ENCODE data around the gene NEK11.

DNA sequence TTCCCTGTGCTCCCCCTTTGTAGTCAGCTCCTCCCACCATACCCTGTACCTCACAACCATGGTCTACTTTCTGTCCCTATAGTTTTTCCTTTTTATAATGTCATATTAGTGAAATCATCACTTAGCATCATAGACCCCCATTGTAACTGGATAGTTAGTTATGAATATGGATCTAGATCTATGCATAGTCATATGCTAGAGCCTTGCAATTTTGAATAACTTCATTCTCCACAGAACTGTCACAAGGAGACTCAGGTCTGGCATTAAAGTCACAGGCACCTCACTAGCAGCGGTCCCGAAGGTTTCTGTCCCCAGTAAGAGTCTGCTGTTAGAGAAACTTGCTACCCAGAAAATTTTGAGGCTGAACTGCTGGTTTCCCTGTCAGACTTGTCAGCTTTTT lies 252.9 kb downstream of the NEK11 start:
- no peak for TF ChIP-seq POLR2A (IDR thresholded peaks at IDR 0.05)
- TF ChIP-seq, protein P1, sequence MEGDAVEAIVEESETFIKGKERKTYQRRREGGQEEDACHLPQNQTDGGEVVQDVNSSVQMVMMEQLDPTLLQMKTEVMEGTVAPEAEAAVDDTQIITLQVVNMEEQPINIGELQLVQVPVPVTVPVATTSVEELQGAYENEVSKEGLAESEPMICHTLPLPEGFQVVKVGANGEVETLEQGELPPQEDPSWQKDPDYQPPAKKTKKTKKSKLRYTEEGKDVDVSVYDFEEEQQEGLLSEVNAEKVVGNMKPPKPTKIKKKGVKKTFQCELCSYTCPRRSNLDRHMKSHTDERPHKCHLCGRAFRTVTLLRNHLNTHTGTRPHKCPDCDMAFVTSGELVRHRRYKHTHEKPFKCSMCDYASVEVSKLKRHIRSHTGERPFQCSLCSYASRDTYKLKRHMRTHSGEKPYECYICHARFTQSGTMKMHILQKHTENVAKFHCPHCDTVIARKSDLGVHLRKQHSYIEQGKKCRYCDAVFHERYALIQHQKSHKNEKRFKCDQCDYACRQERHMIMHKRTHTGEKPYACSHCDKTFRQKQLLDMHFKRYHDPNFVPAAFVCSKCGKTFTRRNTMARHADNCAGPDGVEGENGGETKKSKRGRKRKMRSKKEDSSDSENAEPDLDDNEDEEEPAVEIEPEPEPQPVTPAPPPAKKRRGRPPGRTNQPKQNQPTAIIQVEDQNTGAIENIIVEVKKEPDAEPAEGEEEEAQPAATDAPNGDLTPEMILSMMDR (IDR thresholded peaks at IDR 0.05) = no peak
